ENCODE results near the gene RARS1.

Gene RARS1

DNA sequence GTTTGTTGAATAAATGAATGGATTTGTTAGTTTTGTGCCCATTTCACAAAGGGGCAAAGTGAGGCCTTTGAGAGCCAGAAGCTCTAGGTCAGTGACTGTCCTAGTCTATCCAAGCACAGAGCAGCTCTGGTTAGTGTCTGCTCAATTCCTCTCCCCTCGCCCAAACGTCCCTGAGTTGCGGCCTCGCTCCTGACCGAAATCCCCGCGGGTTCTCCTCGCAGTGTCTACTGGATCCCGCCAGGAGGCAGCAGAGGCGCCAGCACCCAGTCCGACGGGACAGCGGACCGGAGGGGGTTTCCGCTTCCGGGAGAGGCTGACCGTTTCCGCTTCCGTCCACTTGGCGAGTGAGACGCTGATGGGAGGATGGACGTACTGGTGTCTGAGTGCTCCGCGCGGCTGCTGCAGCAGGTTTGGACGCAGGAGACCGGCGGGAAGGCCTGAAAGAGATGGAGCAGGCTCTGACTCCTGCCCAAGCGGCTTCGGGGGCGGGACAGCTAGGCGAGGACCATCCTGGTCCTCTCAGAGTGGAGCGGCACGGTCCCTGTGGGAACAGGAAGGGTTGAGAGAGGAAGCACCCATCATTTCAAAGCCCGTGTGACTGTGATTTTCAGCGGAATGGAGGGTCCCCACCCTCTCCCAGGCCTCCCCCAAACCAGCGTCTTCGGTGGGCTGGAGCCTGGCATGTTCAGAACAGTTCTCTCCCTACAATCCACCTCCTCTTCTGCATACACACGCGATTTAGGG is at the start of gene RARS1:
Gene RARS1 (plus strand): TSS at position 336 of the 744 bp plus-strand sequence. CDS start 28 bp downstream, at position 364.
- DNase-seq (ENCODE audit: low spot score) = peak; percentile 93

DNA sequence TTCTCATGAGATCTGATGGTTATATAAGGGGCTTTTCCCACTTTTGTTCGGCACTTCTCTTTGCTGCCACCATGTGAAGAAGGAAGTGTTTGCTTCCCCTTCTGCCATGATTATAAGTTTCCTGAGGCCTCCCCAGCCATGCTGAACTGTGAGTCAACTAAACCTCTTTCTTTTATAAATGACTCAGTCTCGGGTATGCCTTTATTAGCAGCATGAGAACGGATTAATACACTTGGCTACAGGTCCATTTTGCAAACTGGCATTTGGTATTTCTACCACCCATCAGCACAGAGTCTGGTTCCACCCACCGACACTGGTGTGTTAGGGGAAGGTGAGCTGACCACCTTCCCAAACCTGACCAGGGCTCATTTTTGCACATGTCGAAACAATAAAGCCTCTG is 47.9 kb upstream of the RARS1 start:
- DNase-seq (ENCODE audit: low spot score) = no peak

DNA sequence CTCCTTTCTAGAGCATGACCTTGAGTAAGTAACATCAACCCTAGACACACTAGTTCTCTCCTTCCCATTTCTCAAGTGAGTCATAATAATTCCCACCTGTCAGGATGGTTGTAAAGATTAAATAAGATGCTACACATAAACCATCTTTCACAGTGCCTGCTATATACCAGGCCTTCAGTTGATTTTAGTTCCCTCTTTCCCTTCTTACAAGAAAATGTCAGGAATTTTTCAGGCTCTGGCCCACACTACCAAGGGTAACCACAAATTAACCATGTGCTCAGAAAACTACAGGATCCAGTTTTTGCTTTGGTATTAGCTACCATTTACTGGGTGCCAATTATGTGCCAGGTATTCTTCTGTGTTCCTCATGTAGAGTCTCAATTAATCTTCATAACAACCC is 42.7 kb upstream of the RARS1 start:
- no peak for DNase-seq (ENCODE audit: low spot score)

DNA sequence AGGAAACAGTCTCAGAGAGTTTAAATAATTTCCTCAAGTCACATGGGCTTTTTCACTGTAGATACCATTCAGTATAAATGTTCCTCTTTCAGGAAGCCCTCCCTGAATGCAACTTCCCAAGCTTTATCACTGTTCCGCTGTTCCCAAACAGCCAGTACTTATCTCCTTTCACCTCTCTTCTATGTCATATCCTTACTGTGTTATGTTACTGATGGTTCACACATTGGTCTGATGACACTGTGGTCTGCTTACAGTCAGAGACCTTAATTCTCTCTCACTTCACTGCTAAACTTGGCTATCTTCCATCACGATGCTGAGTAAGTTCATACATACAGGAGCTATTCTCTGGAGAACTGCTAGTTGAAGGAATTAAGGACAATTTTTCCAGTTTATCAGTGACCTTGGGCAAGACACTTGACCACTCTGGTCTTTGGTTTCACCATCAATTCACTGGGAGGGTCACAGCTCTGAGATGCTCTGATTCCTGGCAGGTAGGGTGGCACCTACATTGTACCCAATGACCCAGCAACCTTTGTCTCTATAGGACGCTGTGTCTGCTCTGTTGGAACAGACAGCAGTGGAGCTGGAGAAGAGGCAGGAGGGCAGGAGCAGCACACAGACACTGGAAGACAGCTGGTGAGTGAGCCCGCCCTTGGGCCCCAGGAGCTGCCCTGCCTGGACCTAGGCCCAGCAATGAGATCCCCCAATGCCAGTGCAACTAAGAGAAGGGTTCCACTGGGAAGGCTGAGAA is 42.1 kb upstream of the RARS1 start:
- no peak for DNase-seq (ENCODE audit: low spot score)

DNA sequence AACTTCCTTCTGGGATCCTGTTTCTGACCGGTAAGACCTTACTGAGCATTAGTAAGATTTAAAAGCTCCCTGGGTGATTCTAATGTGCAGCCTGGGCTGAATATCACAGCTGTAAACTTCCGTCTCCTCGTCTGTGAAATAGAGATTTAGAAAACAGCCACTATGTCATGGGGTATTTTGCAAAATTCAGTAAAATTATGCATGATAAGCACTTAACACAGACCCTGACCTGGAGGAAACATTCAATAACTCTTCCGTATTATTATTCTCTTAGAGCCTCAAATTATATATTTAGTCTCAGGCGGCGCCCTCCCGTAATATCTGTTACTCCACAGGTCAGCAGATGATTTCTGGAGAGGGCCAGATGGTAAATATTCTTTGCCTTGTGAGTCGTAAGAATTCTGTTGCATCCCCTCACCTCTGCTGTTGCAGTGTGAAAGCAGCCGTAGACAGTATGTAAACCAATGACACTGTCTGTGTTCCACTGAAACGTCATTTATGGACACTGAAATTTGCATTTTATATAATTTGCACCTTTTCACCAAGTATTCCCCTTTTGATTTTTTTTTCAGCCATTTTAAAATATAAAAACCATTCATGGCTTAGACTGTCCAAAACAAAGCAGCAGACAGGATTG is 39.2 kb upstream of the RARS1 start:
- no peak for DNase-seq (ENCODE audit: low spot score)

DNA sequence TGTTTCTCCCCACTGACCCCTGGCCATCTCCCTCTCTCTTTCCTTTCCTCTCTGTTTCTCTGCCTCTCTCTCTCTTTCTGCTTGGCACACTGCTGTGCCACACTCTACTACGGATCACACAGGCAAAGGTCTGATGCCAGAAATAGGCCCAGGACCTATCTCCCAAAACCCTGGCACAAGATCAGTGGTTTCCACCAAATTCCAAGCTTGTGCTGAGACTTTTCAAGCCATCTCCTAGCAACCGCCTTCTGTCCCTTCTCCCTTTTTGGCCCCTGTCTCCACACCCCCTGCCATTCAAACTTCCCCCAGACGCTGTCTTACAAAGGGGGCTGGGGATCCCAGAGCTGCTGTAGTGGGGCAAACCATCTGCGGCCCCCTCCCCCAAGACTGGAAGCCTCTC is 38.5 kb upstream of the RARS1 start:
- no peak for DNase-seq (ENCODE audit: low spot score)

DNA sequence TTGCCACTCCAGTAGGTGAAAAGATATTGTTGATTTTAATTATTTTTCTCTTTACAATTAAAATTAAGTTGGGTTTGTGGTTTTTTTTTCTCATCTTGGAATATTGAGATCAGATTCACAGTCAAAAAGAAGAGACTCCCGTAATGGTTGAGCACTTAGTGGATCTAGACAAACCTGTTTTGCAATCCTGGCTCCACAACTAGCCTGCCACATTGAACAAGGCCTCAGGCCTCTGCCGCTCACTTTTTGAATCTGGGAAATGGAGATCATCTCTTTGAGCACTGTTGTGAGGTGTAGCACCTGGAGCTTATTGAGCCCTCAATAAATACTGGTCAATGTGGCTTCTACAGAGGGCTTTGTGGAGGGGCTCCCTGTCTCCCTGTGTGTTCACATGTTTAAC is 37.1 kb upstream of the RARS1 start:
- DNase-seq (ENCODE audit: low spot score) = no peak

DNA sequence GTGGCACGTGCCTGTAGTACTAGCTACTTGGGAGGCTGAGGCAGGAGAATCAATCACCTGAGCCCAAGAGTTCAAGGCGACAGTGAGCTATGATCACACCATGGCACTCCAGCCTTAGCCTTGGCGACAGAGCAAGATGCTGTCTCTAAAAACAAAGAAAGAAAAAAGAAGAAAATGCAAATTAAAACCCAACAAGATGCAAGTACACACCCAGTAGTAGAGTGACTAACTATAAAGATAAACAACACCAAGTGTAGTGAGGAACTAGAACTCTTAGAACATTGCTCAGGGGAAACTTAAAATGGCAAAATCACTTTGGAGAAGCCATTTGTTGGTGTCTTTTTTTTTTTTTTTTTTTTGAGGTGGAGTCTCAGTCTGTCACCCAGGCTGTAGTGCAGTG is 34.7 kb upstream of the RARS1 start:
- DNase-seq (ENCODE audit: low spot score) = no peak

DNA sequence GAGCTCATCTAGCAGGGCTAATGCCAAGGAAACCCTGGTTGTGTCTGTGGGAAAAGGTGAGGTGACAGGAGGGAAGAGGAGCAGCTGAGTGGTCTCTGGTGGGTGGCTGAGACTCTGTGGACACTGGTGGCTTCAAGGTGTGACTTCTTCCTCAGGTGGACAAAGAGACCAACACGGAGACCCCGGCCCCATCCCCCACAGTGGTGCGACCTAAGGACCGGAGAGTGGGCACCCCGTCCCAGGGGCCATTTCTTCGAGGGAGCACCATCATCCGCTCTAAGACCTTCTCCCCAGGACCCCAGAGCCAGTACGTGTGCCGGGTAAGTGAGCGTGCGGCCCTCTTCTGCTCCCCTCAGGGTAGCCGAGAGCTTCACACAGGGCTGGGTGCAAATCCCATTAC is 31.1 kb upstream of the RARS1 start:
- DNase-seq (ENCODE audit: low spot score) = no peak

DNA sequence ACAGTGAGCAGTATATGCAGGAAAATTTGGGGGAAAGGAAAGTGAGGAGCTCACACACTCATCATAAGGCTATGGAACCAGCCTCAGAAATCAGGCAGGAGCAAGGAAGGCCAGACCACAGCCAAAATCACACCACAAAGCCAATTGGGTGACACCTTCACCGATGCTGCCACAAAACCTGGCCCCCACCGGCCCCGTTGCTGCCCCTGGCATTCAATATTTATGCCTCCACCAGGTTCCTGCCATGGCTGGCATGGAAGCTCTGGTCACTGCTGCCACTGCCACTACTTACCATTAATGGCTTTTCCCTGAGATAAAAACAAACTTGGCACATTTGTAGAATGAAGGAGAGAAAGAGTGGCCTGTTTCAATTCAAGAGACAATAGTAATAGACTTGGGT is 28.7 kb upstream of the RARS1 start:
- DNase-seq (ENCODE audit: low spot score) = no peak

DNA sequence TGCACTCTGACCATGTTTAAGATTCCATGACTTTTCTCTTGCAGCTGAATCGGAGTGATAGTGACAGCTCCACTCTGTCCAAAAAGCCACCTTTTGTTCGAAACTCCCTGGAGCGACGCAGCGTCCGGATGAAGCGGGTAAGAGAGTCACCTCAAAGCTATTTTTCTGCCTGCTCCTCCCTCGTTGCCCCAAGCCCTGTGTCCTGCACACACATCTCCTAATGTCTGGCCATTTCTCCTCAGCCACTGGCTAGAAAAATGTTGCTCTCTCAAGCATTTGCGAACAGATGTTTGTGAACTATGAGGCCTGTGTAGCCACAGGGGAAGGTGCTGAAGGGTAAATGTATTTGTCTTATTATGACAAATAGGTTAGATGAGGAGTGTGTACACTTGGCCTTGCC is 25.7 kb upstream of the RARS1 start:
- DNase-seq (ENCODE audit: low spot score) = no peak

DNA sequence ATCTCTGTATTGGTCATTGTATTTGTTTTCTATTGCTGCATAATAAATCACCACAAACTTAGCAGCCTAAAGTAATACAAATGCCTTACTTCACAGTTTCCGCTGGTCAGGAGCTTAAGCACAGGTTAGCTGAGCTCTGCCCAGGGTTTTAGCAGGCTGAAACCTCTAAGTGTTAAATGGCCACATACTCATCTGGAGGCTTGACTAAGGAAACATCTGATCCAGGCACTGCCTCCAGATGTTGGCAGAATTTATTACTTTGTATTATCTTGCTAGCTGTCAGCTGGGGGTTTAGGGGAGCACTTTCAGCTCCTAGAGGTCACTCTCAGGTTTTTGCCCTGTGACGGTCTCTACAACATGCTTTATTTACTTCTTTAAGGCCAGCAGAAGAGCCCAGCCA is 23.2 kb upstream of the RARS1 start:
- DNase-seq (ENCODE audit: low spot score) = no peak

DNA sequence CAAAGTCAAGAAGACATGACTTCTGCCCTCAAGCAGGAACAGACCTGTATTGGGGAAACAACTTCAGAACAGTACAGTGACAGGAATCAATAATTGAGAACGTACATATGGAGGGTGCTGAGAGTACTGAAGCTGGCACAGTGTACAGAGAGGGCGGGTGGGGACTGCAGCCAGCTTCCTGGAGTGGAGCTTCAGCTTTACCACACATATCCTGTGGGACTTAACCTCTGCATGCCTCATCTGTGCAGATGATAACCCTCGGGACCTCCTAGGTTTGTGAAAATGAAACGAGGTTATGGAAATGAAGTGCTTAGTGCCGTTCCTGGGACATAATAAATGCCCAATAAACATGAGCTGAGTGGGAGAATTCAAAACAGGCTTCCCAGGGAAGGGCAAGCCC is 22.1 kb upstream of the RARS1 start:
- no peak for DNase-seq (ENCODE audit: low spot score)

DNA sequence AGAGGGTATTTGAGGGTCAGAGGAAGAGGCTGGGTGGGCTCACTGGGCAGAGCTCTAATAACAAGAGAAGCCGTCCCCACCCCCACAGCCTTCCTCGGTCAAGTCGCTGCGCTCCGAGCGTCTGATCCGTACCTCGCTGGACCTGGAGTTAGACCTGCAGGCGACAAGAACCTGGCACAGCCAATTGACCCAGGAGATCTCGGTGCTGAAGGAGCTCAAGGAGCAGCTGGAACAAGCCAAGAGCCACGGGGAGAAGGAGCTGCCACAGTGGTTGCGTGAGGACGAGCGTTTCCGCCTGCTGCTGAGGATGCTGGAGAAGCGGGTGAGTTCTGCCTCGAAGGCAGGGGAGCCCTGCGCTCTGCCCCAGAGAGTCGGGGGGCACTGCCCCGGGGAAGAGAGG is 21.6 kb upstream of the RARS1 start:
- DNase-seq (ENCODE audit: low spot score) = no peak

DNA sequence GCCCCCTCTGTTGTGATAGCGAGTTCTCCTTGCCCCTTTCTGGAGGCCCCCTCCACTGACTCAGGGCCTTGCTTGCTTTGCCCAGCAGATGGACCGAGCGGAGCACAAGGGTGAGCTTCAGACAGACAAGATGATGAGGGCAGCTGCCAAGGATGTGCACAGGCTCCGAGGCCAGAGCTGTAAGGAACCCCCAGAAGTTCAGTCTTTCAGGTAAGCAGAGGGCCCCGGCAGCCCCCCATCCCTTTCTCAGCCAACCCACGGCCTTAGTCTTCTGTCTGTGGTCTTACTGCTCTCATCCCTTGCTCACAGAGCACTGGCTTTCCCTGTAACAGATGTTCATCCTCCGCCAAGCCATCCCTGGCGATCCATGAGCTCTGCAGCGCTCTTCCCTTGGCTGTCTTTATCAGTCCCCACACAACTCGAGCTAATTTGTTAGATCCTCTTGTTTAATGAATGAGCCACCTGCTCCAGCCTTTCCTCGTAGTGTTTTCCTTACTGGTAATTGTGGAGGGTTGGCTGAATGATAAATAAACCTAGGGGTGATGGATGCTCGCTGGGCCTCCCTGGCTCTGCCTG is 18.4 kb upstream of the RARS1 start:
- no peak for DNase-seq (ENCODE audit: low spot score)

DNA sequence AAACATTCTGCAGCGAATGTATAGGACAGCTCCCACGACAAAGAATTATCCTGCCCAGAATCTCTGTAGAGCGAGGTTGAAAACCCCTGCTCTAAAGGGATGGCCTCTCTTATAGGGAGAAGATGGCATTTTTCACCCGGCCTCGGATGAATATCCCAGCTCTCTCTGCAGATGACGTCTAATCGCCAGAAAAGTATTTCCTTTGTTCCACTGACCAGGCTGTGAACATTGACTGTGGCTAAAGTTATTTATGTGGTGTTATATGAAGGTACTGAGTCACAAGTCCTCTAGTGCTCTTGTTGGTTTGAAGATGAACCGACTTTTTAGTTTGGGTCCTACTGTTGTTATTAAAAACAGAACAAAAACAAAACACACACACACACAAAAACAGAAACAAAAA is 17.4 kb upstream of the RARS1 start:
- DNase-seq (ENCODE audit: low spot score) = no peak

DNA sequence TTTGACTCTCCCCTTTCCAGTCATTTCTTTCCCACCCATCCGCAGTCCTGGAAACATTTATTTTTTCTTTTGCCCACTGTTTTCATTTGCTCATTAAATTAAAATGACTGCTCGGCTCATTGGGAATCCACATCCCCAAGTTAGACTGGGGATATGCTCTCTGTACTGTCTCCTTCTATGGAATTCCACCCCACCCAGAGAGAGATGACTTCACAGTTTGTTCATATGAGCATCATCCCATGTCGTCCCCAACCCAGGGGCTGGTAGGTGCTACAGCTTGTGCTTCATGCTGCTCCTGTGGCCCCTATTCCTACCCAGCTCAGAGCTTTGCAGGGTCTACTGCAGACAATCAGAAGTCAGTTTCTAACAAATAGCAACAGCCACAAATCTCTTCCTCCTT is 16.5 kb upstream of the RARS1 start:
- no peak for DNase-seq (ENCODE audit: low spot score)

DNA sequence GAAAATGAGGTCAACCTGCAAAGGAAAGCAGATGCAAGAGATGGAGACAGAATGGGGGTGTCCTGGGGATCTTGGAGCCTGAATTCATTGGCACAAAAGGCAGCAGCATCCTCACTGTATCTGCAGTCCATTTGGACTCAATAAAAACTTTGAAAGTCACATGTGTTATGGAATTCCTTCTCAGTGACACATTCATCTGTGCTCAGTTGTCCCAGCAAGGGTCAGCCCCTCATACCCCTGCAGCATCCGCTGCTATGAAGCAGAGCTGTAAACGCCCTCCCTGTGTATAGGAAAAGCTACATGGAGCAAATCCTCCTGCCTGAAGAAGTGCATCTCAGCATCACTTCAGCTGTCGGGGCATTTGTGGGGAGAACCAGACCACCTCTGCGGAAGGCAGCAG is 14.5 kb upstream of the RARS1 start:
- no peak for DNase-seq (ENCODE audit: low spot score)

DNA sequence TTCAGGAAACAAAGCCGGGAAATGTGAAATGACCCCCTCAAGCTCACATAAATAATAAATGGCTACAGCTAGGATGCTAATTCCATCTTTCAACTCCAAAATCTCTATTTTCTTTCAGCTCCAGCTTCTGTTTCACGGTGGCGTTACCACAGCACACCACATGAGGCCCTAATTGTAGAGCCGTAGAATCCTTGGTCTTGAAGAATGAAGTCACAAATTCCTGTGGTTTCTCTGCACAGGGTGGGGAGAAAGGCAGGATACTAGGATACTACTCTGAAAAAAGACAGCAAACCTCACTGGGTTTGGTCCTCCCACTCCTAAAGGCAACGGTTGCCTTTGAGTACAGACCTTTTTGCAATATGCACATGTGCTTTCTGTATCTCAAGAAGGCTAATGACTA is 13.9 kb upstream of the RARS1 start:
- DNase-seq (ENCODE audit: low spot score) = no peak

DNA sequence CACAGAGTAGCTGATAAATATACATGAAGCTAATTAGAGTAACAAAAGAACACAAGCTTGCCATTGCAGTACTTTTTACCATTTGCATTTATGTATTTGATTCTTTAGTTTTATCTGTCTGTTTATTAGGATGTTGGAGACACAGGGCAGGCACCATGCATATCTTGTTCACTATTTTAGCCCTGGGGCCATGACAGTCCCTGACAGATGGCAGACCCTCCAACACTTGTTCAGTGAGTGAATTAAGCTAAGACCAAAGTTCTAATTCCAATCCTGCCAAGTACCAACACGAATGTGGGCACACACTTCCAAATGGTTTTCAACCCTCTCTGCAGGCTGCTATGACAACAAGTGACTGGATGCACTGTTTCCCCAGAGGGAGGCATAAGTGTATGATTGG is 12.0 kb upstream of the RARS1 start:
- DNase-seq (ENCODE audit: low spot score) = no peak

DNA sequence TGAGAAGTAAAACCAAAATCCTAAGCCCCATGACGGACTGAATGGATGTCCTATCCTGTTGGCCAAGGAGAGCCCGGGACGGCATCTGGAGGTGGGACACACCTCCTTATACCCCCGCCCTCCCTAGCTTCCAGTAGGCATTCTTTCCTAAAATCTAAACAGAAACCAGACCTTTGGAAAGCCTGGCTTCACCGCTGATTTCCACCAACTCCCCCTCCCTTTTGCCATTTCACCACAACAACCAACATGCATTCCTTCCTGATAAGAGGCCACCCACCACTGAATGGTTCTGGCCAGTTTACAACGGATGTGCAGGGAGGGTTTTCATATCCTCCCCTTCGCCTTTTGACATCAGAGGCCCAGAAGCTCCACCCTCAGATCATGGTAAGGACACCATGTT is 9.2 kb upstream of the RARS1 start:
- no peak for DNase-seq (ENCODE audit: low spot score)

DNA sequence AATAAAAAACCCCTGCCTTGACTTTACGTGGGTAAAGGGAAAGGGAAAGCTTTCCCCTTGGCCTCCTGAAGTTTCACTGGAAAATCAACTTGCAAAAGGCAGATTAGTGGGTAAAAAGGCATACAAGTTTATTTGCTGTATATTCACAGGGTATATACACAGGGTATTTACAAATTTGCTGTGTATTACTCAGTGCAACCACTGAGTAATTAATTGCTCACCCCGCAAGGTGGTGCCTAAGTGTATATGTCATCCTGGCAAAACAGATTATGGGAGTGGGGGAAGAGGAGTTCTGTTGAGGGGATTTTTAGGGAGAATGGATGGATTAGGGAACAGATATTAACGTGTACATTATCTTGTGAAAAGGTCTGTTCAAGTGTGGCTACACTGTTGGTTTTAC is 7.1 kb upstream of the RARS1 start:
- DNase-seq (ENCODE audit: low spot score) = no peak

DNA sequence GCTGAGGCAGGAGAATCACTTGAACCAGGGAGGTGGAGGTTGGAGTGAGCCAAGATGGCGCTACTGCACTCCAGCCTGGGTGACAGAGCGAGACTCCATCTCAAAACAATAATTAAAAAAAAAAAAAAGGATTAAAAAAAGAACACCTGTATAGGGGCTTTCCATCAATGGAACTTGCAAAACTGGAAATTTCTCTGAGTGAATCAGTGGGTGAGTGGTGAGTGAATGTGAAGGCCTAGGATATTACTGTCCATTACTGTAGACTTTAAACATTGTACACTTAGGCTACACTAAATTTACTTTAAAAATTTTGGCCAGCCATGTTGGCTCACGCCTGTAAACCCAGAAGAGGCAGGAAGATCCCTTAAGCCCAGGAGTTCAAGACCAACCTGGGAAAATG is 5.7 kb upstream of the RARS1 start:
- no peak for DNase-seq (ENCODE audit: low spot score)

Data from kidney capillary endothelial cell (primary cell).